IMR-90 (cell line): Measurements from ENCODE around the gene STARD8. TPM values are rescaled to one million over a fixed set of nuclear protein-coding genes. Genes with fewer than 3 reads are reported as not detected.

Source experiments
- ATAC-seq: fragments of 200-7000 bp; cut with Tn5 transposase; 2 replicates; pipeline ENCODE4 v1.9.1; 2020; ENCODE audit warnings: low read depth, mild to moderate bottlenecking, moderate library complexity
- BruUV-seq: library from RNA; stranded (reverse); fragments of 400-500 nt; replicated peaks from 2 replicates; lab custom pipeline; 2021; lab: Mats Ljungman, UMichigan
- CTCF ChIA-PET: fragments of 300-600 bp; formaldehyde crosslinking; extraction: SDS; loops from one replicate; lab custom pipeline; 2021; ENCODE audit warnings: antibody characterized with exemption; lab: Yijun Ruan, JAX
- POLR2A ChIA-PET: fragments of 300-600 bp; sonication (Branson Sonifier 250); formaldehyde crosslinking; loops from one replicate; lab custom pipeline; 2022; ENCODE audit warnings: antibody characterized with exemption; ENCODE audit not compliant: unreplicated experiment; lab: Charles Lee
- DNase-seq: peaks from one replicate; pipeline ENCODE4 v3.0.0; 2013
- H2AFZ ChIP-seq: replicated peaks from 2 replicates; pipeline ENCODE3; 2013; ENCODE audit warnings: low read length, mild to moderate bottlenecking; ENCODE audit not compliant: poor library complexity
- H2AK5ac ChIP-seq: 2 replicates; pipeline ENCODE4 v1.6.1; 2013; ENCODE audit warnings: low read depth, low read length, inconsistent platforms
- H2AK9ac ChIP-seq: replicated peaks from 2 replicates; pipeline ENCODE3; 2013; ENCODE audit warnings: mild to moderate bottlenecking, low read depth, low read length, moderate library complexity; ENCODE audit not compliant: poor library complexity
- H2BK120ac ChIP-seq: 2 replicates; pipeline ENCODE4 v1.6.1; 2013; ENCODE audit warnings: low read depth, low read length, inconsistent platforms
- H2BK15ac ChIP-seq: 3 replicates; pipeline ENCODE4 v1.6.1; 2013; ENCODE audit warnings: low read depth, low read length, inconsistent platforms
- H2BK20ac ChIP-seq: 2 replicates; pipeline ENCODE4 v1.6.1; 2013; ENCODE audit warnings: low read depth, mild to moderate bottlenecking, inconsistent platforms, low read length, moderate library complexity
- H2BK5ac ChIP-seq: 2 replicates; pipeline ENCODE4 v1.6.1; 2013; ENCODE audit warnings: mild to moderate bottlenecking, low read depth, low read length, inconsistent platforms; ENCODE audit not compliant: poor library complexity, severe bottlenecking
- H3K14ac ChIP-seq: replicated peaks from 2 replicates; pipeline ENCODE4 v1.6.1; 2013; ENCODE audit warnings: low read depth, low read length, inconsistent platforms
- H3K18ac ChIP-seq: 2 replicates; pipeline ENCODE4 v1.6.1; 2013; ENCODE audit warnings: low read depth, low read length, control low read depth
- H3K23ac ChIP-seq: 2 replicates; pipeline ENCODE4 v1.6.1; 2013; ENCODE audit warnings: low read depth, low read length, inconsistent platforms
- H3K27ac ChIP-seq: 2 replicates; pipeline ENCODE4 v1.5.1; 2013; ENCODE audit warnings: mild to moderate bottlenecking, control low read depth, low read length; ENCODE audit not compliant: insufficient read depth
- H3K27me3 ChIP-seq: 2 replicates; pipeline ENCODE4 v1.6.1; 2013; ENCODE audit warnings: low read length; ENCODE audit not compliant: control insufficient read depth, insufficient read depth
- H3K36me3 ChIP-seq: 2 replicates; pipeline ENCODE4 v1.6.1; 2013; ENCODE audit warnings: low read length, mixed read lengths; ENCODE audit not compliant: control insufficient read depth, insufficient read depth
- H3K4ac ChIP-seq: 2 replicates; pipeline ENCODE4 v1.6.1; 2013; ENCODE audit warnings: low read depth, low read length, inconsistent platforms
- H3K4me1 ChIP-seq: 2 replicates; pipeline ENCODE4 v1.6.1; 2013; ENCODE audit warnings: low read length, mixed read lengths; ENCODE audit not compliant: control insufficient read depth, insufficient read depth
- H3K4me2 ChIP-seq: 2 replicates; pipeline ENCODE4 v1.6.1; 2013; ENCODE audit warnings: low read depth, mild to moderate bottlenecking, control low read depth, low read length, moderate library complexity
- H3K4me3 ChIP-seq: 2 replicates; pipeline ENCODE4 v1.5.1; 2013; ENCODE audit warnings: low read depth, mild to moderate bottlenecking, control low read depth, low read length, moderate library complexity; ENCODE audit not compliant: insufficient read depth
- H3K56ac ChIP-seq: 2 replicates; pipeline ENCODE4 v1.6.1; 2013; ENCODE audit warnings: low read length, inconsistent platforms; ENCODE audit not compliant: insufficient read depth; ENCODE audit errors: extremely low read depth
- H3K79me1 ChIP-seq, 2 experiments: 2 replicates each; pipeline ENCODE4 v1.6.1; 2013; ENCODE audit warnings: low read length in 2 of 2, inconsistent platforms in 1 of 2, low read depth in 1 of 2
- H3K9ac ChIP-seq: 2 replicates; pipeline ENCODE4 v1.6.1; 2013; ENCODE audit warnings: low read depth, low read length, control low read depth
- H3K9me1 ChIP-seq: 2 replicates; pipeline ENCODE4 v1.6.1; 2013; ENCODE audit warnings: low read length, inconsistent platforms; ENCODE audit not compliant: insufficient read depth
- H3K9me3 ChIP-seq: 2 replicates; pipeline ENCODE4 v1.6.1; 2013; ENCODE audit warnings: low read length; ENCODE audit not compliant: control insufficient read depth, insufficient read depth
- H4K20me1 ChIP-seq: 2 replicates; pipeline ENCODE4 v1.6.1; 2013; ENCODE audit warnings: low read length, inconsistent platforms; ENCODE audit not compliant: insufficient read depth
- H4K5ac ChIP-seq: 2 replicates; pipeline ENCODE4 v1.6.1; 2013; ENCODE audit warnings: mild to moderate bottlenecking, low read depth, low read length, control low read depth
- H4K8ac ChIP-seq, 2 experiments: 2 replicates each; pipeline ENCODE4 v1.6.1; 2013; ENCODE audit warnings: low read depth in 2 of 2, low read length in 2 of 2, control low read depth in 1 of 2, inconsistent platforms in 1 of 2
- H4K91ac ChIP-seq: 2 replicates; pipeline ENCODE4 v1.6.1; 2013; ENCODE audit warnings: low read depth, low read length, inconsistent platforms; ENCODE audit not compliant: insufficient read depth
- BHLHE40 ChIP-seq: fragments of 150-350 bp; IDR thresholded peaks from 2 replicates; pipeline ENCODE4 v1.6.1; 2016; ENCODE audit warnings: mild to moderate bottlenecking, low read depth, low read length
- CEBPB ChIP-seq: IDR thresholded peaks from 2 replicates; pipeline ENCODE4 v1.6.1; 2012; ENCODE audit warnings: low read depth, low read length, improper control_type of control experiment
- CHD1 ChIP-seq: IDR thresholded peaks from 2 replicates; pipeline ENCODE4 v1.6.1; 2012; ENCODE audit warnings: low read depth, low read length, improper control_type of control experiment
- FOS ChIP-seq: fragments of 150-350 bp; IDR thresholded peaks from 2 replicates; pipeline ENCODE4 v1.6.1; 2016; ENCODE audit warnings: low read depth, low read length
- MAFK ChIP-seq: IDR thresholded peaks from 2 replicates; pipeline ENCODE4 v1.6.1; 2012; ENCODE audit warnings: low read depth, low read length, improper control_type of control experiment
- MAZ ChIP-seq: IDR thresholded peaks from 2 replicates; pipeline ENCODE4 v1.6.1; 2012; ENCODE audit warnings: low read depth, mild to moderate bottlenecking, low read length, improper control_type of control experiment, moderate library complexity, borderline replicate concordance
- MXI1 ChIP-seq: IDR thresholded peaks from 2 replicates; pipeline ENCODE4 v1.6.1; 2012; ENCODE audit warnings: low read depth, mild to moderate bottlenecking, low read length, moderate library complexity, borderline replicate concordance
- NFE2L2 ChIP-seq: fragments of 150-350 bp; IDR thresholded peaks from 2 replicates; pipeline ENCODE4 v1.6.1; 2016; ENCODE audit warnings: low read depth, mild to moderate bottlenecking, low read length
- POLR2A ChIP-seq: IDR thresholded peaks from 2 replicates; pipeline ENCODE4 v1.6.1; 2012; ENCODE audit warnings: mild to moderate bottlenecking, low read depth, low read length
- RAD21 ChIP-seq: IDR thresholded peaks from 2 replicates; pipeline ENCODE4 v1.6.1; 2012; ENCODE audit warnings: low read length, improper control_type of control experiment
- RFX5 ChIP-seq: IDR thresholded peaks from 2 replicates; pipeline ENCODE4 v1.8.0; 2012; ENCODE audit warnings: low read depth, mild to moderate bottlenecking, low read length, moderate library complexity
- USF2 ChIP-seq: fragments of 150-350 bp; IDR thresholded peaks from 2 replicates; pipeline ENCODE4 v1.6.1; 2017; ENCODE audit warnings: mild to moderate bottlenecking, antibody characterized with exemption, low read length, low read depth
- WGBS, 2 experiments: methylation state at CpG; one replicate each; pipeline versions ENCODE4 v1.1.5 to v1.1.7; 2013; ENCODE audit warnings: missing lambda C conversion rate in 2 of 2; ENCODE audit not compliant: insufficient read length in 1 of 2; ENCODE audit errors: extremely low coverage in 2 of 2; 5-methylcytosine and 5-hydroxymethylcytosine counted together
- dilution Hi-C: fragments of 300-500 bp; cut with HindIII; formaldehyde crosslinking; loops from one replicate; pipeline ENCODE4 v1.14.3; 2018; ENCODE audit warnings: low sequenced_read_pairs; ENCODE audit not compliant: unreplicated experiment
- in situ Hi-C: fragments of 300-500 bp; cut with MboI; formaldehyde crosslinking; loops from 3 replicates; pipeline ENCODE4 v1.14.3; 2019; ENCODE audit warnings: low sequenced_read_pairs, inconsistent platforms, mixed read lengths
- intact Hi-C: fragments of 100-400 bp; cut with micrococcal nuclease; formaldehyde crosslinking; loops from 2 replicates; pipeline ENCODE4 v1.10.0; 2022
- polyA plus RNA-seq, 3 experiments: library from polyadenylated mRNA; depleted of rRNA; stranded (reverse); fragments of >200 nt; gene quantifications; 2 replicates each; pipeline ENCODE4 v1.2.3, GENCODE V29; 2012; ENCODE audit warnings: low replicate concordance in 1 of 3
- total RNA-seq: library from RNA; depleted of rRNA; stranded (reverse); fragments of >200 nt; gene quantifications from 2 replicates; pipeline ENCODE4 v1.2.3, GENCODE V29; 2012
- TF ChIP-seq, protein P1 (sequence below): fragments of 150-350 bp; IDR thresholded peaks from 2 replicates; pipeline ENCODE4 v1.6.1; 2016; ENCODE audit warnings: low read depth, mild to moderate bottlenecking, low read length, moderate library complexity, borderline replicate concordance
- TF ChIP-seq, protein P2 (sequence below): conservative IDR thresholded peaks from 2 replicates; pipeline ENCODE4 v1.5.1; 2012; ENCODE audit warnings: mild to moderate bottlenecking, low read depth, low read length, improper control_type of control experiment

Gene STARD8
- total and polyA plus RNA-seq, 2 of the 4 experiments (the other 2 are of a cell fraction), result 1.6 to 2.3 TPM

DNA sequence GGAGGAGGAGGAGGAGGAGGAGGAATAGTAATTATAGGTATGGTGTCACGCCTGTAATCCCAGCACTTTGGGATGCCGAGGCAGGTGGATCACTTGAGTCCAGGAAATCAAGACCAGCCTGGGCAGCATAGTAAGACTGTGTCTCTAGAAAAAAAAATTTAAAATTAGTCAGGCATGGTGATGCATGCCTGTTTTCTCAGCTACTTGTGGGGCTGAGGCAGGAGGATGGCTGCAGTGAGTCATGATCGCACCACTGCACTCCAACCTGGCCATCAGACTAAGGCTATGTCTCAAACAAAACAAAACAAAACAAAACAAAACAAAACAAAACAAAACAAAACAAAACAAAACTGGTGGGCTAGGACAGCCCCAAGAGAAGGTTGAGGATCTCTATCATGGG, 3.0 kb downstream of the STARD8 start:
- Histone ChIP-seq H3K36me3 (no peaks in the 10 kb centered on the region), H3K9ac (no peak overlapping the region), H3K79me1 (peaks cover 0 to 5% of the 10 kb centered on the region in 2 experiments; a peak in 2 of 4 replicates), H3K4me1 (no peaks in the 10 kb centered on the region; the same call in 1 of the 2 replicates), H2AK5ac (no peak overlapping the region), H3K27ac (no peak overlapping the region), H3K9me1 (peaks cover 9% of the 10 kb centered on the region), H3K18ac (no peak overlapping the region), H2AFZ (no peak overlapping the region), H3K9me3 (no peaks in the 10 kb centered on the region), H3K4ac (no peak overlapping the region), H4K5ac (no peak overlapping the region), H2BK5ac (no peak overlapping the region), H2BK120ac (no peak overlapping the region), H2BK15ac (no peak overlapping the region), H4K20me1 (peaks cover 12% of the 10 kb centered on the region; the same call in 1 of the 2 replicates), H2AK9ac (no peak overlapping the region), H4K8ac (no peak overlapping the region), H2BK20ac (no peak overlapping the region), H3K14ac (no peak overlapping the region), H3K4me3 (no peak overlapping the region), H3K56ac (no peak overlapping the region), H3K4me2 (no peak overlapping the region), H3K23ac (no peak overlapping the region), H4K91ac (no peak overlapping the region), H3K27me3 (no peaks in the 10 kb centered on the region; the same call in 1 of the 2 replicates)
- dilution Hi-C loops (no loop called here), intact Hi-C loops (no loop called here), in situ Hi-C loops (no loop called here)
- ChIA-PET CTCF (no interaction called here), POLR2A (no interaction called here)
- 0 out of 2 replicates have a peak, but pooled peaks have one; percentile 28 for ATAC-seq
- WGBS, 2 experiments, result 60% methylated on average over 1 of the region's 3 CpGs; no CpG with 5 or more reads in 1 of the 2 experiments
- DNase-seq, result peak; percentile 61
- TF ChIP-seq MAFK (no peak), POLR2A (no peak), MXI1 (no peak), BHLHE40 (no peak), RFX5 (no peak), CHD1 (no peak), FOS (no peak), NFE2L2 (no peak), MAZ (no peak), USF2 (no peak), RAD21 (no peak), CEBPB (no peak)
- TF ChIP-seq, protein P1, sequence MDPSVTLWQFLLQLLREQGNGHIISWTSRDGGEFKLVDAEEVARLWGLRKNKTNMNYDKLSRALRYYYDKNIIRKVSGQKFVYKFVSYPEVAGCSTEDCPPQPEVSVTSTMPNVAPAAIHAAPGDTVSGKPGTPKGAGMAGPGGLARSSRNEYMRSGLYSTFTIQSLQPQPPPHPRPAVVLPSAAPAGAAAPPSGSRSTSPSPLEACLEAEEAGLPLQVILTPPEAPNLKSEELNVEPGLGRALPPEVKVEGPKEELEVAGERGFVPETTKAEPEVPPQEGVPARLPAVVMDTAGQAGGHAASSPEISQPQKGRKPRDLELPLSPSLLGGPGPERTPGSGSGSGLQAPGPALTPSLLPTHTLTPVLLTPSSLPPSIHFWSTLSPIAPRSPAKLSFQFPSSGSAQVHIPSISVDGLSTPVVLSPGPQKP, result no peak
- TF ChIP-seq, protein P2, sequence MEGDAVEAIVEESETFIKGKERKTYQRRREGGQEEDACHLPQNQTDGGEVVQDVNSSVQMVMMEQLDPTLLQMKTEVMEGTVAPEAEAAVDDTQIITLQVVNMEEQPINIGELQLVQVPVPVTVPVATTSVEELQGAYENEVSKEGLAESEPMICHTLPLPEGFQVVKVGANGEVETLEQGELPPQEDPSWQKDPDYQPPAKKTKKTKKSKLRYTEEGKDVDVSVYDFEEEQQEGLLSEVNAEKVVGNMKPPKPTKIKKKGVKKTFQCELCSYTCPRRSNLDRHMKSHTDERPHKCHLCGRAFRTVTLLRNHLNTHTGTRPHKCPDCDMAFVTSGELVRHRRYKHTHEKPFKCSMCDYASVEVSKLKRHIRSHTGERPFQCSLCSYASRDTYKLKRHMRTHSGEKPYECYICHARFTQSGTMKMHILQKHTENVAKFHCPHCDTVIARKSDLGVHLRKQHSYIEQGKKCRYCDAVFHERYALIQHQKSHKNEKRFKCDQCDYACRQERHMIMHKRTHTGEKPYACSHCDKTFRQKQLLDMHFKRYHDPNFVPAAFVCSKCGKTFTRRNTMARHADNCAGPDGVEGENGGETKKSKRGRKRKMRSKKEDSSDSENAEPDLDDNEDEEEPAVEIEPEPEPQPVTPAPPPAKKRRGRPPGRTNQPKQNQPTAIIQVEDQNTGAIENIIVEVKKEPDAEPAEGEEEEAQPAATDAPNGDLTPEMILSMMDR, result no peak
- no TSS peak for BruUV-seq
